Brain microvascular endothelial cell (primary cell): ENCODE results near the gene SNX9.

Source experiments
- DNase-seq: peaks from one replicate; pipeline ENCODE4 v3.0.0-alpha.2; 2020
- H3K27ac ChIP-seq: fragments of 250-450 bp; sonication (Bioruptor Pico); 2 replicates; pipeline ENCODE4 v1.5.1; 2020; ENCODE audit warnings: mild to moderate bottlenecking, moderate library complexity
- H3K27me3 ChIP-seq: fragments of 250-450 bp; sonication (Bioruptor Pico); replicated peaks from 2 replicates; pipeline ENCODE4 v1.5.1; 2020; ENCODE audit warnings: mild to moderate bottlenecking
- H3K36me3 ChIP-seq: fragments of 250-450 bp; sonication (Bioruptor Pico); replicated peaks from 2 replicates; pipeline ENCODE4 v1.5.1; 2020; ENCODE audit warnings: mild to moderate bottlenecking
- H3K4me3 ChIP-seq: 2 replicates; pipeline ENCODE4 v1.5.1; 2011; ENCODE audit warnings: low read depth, mild to moderate bottlenecking, control low read depth, low read length, moderate library complexity
- CTCF ChIP-seq: IDR thresholded peaks from 2 replicates; pipeline ENCODE4 v1.5.1; 2011; ENCODE audit warnings: low read depth, mild to moderate bottlenecking, moderate library complexity, low read length, control low read depth, inconsistent platforms; ENCODE audit errors: missing control alignments
- in situ Hi-C: cut with HindIII; loops from 2 replicates; pipeline ENCODE4 v1.10.0; 2017; ENCODE audit warnings: low sequenced_read_pairs, low pct_ligation_motif_present

Gene SNX9

GRCh38 chr6:157954150-157955117 lies 131.4 kb downstream of the SNX9 start:
- in situ Hi-C loops: no loop called here
- no peak for TF ChIP-seq CTCF
- Histone ChIP-seq H3K27ac (no peak overlapping the region), H3K27me3 (no peaks in the 10 kb centered on the region), H3K36me3 (no peaks in the 10 kb centered on the region), H3K4me3 (no peak overlapping the region)
- DNase-seq: no peak

GRCh38 chr6:157955675-157956074 lies 132.6 kb downstream of the SNX9 start:
- no peak for TF ChIP-seq CTCF
- H3K36me3 ChIP-seq: no peaks in the 10 kb centered on the region
- no peak overlapping the region for H3K27ac ChIP-seq
- in situ Hi-C loops: no loop called here
- no peak overlapping the region for H3K4me3 ChIP-seq
- DNase-seq: no peak
- no peaks in the 10 kb centered on the region for H3K27me3 ChIP-seq

- in situ Hi-C loops: no loop called here
Observed at GRCh38 chr6:157956171-157956730, 133.2 kb downstream of the SNX9 start.

GRCh38 chr6:157959451-157960227 lies 136.6 kb downstream of the SNX9 start:
- no peak for TF ChIP-seq CTCF
- in situ Hi-C loops: no loop called here
- H3K27me3 ChIP-seq: no peaks in the 10 kb centered on the region
- no peak overlapping the region for H3K4me3 ChIP-seq
- no peak overlapping the region for H3K27ac ChIP-seq
- no peak for DNase-seq
- H3K36me3 ChIP-seq: no peaks in the 10 kb centered on the region

More at GRCh38 chr6:157956171-157956730, 133.2 kb downstream of the SNX9 start:
- Histone ChIP-seq H3K36me3 (no peaks in the 10 kb centered on the region), H3K4me3 (no peak overlapping the region), H3K27ac (no peak overlapping the region), H3K27me3 (no peaks in the 10 kb centered on the region)
- TF ChIP-seq CTCF: no peak
- DNase-seq: no peak

GRCh38 chr6:157961153-157961831 lies 138.2 kb downstream of the SNX9 start:
- Histone ChIP-seq H3K4me3 (no peak overlapping the region), H3K27me3 (no peaks in the 10 kb centered on the region), H3K36me3 (no peaks in the 10 kb centered on the region), H3K27ac (no peak overlapping the region)
- TF ChIP-seq CTCF: no peak
- DNase-seq: no peak
- in situ Hi-C loops: no loop called here
